Measurements from ENCODE around the gene MYZAP. TPM values are rescaled to one million over a fixed set of nuclear protein-coding genes. Genes with fewer than 3 reads are reported as not detected.

MYZAP gene
- polyA plus RNA-seq, 1 donor from 2014 or later: not detected

DNA sequence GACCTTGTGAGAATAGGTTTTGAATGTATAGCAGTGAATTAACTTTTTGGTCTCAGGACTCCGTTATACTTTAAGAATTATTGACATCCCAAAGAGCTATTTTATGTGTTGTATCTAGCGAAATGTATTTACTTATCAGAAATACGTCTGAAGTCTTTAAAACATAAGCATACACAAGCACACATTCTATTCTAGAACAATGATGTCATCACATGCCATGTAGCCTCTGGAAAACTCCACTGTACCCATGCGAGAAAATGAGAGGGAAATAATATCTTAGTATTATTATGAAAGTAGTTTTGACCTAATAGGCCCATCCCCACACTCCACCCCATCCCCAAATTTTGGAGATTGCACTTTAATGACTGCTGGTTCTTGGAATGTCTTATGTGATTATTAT is 116.3 kb downstream of the MYZAP start:
- TF ChIP-seq RAD21 (conservative IDR thresholded peaks at IDR 0.05) (no peak), MXI1 (conservative IDR thresholded peaks at IDR 0.05; ENCODE audit: poor library complexity, severe bottlenecking) (no peak), EZH2 (IDR thresholded peaks at IDR 0.05; ENCODE audit: borderline replicate concordance, insufficient read depth, low read length, poor library complexity, severe bottlenecking) (no peak), SMC3 (conservative IDR thresholded peaks at IDR 0.05; ENCODE audit: poor library complexity) (no peak), TAF1 (IDR thresholded peaks at IDR 0.05; ENCODE audit: low read depth) (no peak), EP300 (conservative IDR thresholded peaks at IDR 0.05; ENCODE audit: poor library complexity, severe bottlenecking) (no peak), POLR2AphosphoS5 (IDR thresholded peaks at IDR 0.05) (no peak)
- TF ChIP-seq, protein P1, sequence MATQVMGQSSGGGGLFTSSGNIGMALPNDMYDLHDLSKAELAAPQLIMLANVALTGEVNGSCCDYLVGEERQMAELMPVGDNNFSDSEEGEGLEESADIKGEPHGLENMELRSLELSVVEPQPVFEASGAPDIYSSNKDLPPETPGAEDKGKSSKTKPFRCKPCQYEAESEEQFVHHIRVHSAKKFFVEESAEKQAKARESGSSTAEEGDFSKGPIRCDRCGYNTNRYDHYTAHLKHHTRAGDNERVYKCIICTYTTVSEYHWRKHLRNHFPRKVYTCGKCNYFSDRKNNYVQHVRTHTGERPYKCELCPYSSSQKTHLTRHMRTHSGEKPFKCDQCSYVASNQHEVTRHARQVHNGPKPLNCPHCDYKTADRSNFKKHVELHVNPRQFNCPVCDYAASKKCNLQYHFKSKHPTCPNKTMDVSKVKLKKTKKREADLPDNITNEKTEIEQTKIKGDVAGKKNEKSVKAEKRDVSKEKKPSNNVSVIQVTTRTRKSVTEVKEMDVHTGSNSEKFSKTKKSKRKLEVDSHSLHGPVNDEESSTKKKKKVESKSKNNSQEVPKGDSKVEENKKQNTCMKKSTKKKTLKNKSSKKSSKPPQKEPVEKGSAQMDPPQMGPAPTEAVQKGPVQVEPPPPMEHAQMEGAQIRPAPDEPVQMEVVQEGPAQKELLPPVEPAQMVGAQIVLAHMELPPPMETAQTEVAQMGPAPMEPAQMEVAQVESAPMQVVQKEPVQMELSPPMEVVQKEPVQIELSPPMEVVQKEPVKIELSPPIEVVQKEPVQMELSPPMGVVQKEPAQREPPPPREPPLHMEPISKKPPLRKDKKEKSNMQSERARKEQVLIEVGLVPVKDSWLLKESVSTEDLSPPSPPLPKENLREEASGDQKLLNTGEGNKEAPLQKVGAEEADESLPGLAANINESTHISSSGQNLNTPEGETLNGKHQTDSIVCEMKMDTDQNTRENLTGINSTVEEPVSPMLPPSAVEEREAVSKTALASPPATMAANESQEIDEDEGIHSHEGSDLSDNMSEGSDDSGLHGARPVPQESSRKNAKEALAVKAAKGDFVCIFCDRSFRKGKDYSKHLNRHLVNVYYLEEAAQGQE (IDR thresholded peaks at IDR 0.05; ENCODE audit: borderline replicate concordance): no peak
- H3K27me3 ChIP-seq (ENCODE audit: insufficient read depth, low read depth, low read length): no peaks in the 10 kb centered on the region
- peak overlapping the region; percentile 93 for H3K4me3 ChIP-seq (ENCODE audit: low read length)
- H3K27ac ChIP-seq (ENCODE audit: low read length): no peak overlapping the region
- no peaks in the 10 kb centered on the region for H4K20me1 ChIP-seq (ENCODE audit: insufficient read depth)
- H3K9me2 ChIP-seq (ENCODE audit: insufficient read depth, low read length): no peaks in the 10 kb centered on the region
- no peak overlapping the region for H3K9ac ChIP-seq (ENCODE audit: low read length)
- H3K9me3 ChIP-seq (ENCODE audit: low read length): no peaks in the 10 kb centered on the region
- peaks cover 11% of the 10 kb centered on the region for H3K36me3 ChIP-seq (ENCODE audit: insufficient read depth, low read length)
- H2AFZ ChIP-seq (ENCODE audit: low read depth, low read length): no peak overlapping the region
- peaks cover 22% of the 10 kb centered on the region for H3K79me2 ChIP-seq (replicated peaks; ENCODE audit: insufficient read depth, low read length)
- H3K4me2 ChIP-seq (ENCODE audit: low read length): peak overlapping the region; percentile 94
- H3F3A ChIP-seq (ENCODE audit: insufficient read depth, low read length, poor library complexity, severe bottlenecking): no peaks in the 10 kb centered on the region

GRCh38 chr15:57718309-57718708 is 126.6 kb downstream of the MYZAP start:
- Histone ChIP-seq H3K9ac (ENCODE audit: low read length) (no peak overlapping the region), H4K20me1 (ENCODE audit: insufficient read depth) (no peaks in the 10 kb centered on the region), H3F3A (ENCODE audit: insufficient read depth, low read length, poor library complexity, severe bottlenecking) (no peaks in the 10 kb centered on the region), H3K27me3 (ENCODE audit: insufficient read depth, low read depth, low read length) (no peaks in the 10 kb centered on the region), H3K4me2 (ENCODE audit: low read length) (no peak overlapping the region), H3K9me3 (ENCODE audit: low read length) (no peaks in the 10 kb centered on the region), H3K79me2 (replicated peaks; ENCODE audit: insufficient read depth, low read length) (no peaks in the 10 kb centered on the region), H3K9me2 (ENCODE audit: insufficient read depth, low read length) (no peaks in the 10 kb centered on the region), H3K4me3 (ENCODE audit: low read length) (no peak overlapping the region), H3K36me3 (ENCODE audit: insufficient read depth, low read length) (no peaks in the 10 kb centered on the region), H2AFZ (ENCODE audit: low read depth, low read length) (no peak overlapping the region), H3K27ac (ENCODE audit: low read length) (no peak overlapping the region)
- TF ChIP-seq MXI1 (conservative IDR thresholded peaks at IDR 0.05; ENCODE audit: poor library complexity, severe bottlenecking): no peak
- TF ChIP-seq, protein P2, sequence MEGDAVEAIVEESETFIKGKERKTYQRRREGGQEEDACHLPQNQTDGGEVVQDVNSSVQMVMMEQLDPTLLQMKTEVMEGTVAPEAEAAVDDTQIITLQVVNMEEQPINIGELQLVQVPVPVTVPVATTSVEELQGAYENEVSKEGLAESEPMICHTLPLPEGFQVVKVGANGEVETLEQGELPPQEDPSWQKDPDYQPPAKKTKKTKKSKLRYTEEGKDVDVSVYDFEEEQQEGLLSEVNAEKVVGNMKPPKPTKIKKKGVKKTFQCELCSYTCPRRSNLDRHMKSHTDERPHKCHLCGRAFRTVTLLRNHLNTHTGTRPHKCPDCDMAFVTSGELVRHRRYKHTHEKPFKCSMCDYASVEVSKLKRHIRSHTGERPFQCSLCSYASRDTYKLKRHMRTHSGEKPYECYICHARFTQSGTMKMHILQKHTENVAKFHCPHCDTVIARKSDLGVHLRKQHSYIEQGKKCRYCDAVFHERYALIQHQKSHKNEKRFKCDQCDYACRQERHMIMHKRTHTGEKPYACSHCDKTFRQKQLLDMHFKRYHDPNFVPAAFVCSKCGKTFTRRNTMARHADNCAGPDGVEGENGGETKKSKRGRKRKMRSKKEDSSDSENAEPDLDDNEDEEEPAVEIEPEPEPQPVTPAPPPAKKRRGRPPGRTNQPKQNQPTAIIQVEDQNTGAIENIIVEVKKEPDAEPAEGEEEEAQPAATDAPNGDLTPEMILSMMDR (IDR thresholded peaks at IDR 0.05; ENCODE audit: poor library complexity, severe bottlenecking): no peak
- no peak for TF ChIP-seq RAD21 (conservative IDR thresholded peaks at IDR 0.05)
- no peak for TF ChIP-seq SMC3 (conservative IDR thresholded peaks at IDR 0.05; ENCODE audit: poor library complexity)
- no peak for TF ChIP-seq EP300 (conservative IDR thresholded peaks at IDR 0.05; ENCODE audit: poor library complexity, severe bottlenecking)
- no peak for TF ChIP-seq POLR2AphosphoS5 (IDR thresholded peaks at IDR 0.05)
- no peak for TF ChIP-seq TAF1 (IDR thresholded peaks at IDR 0.05; ENCODE audit: low read depth)
- TF ChIP-seq, protein P1 (IDR thresholded peaks at IDR 0.05; ENCODE audit: borderline replicate concordance): no peak
